Endothelial cell of umbilical vein (primary cell): ENCODE data around the gene NUP214. TPM values are rescaled to one million over a fixed set of nuclear protein-coding genes. Genes with fewer than 3 reads are reported as not detected.
A peak's percentile ranks its signal among the peaks of the same experiment; 100 is the strongest.

Experiments
- BruUV-seq: library from RNA; stranded (reverse); fragments of 400-500 nt; replicated peaks from 2 replicates; lab custom pipeline; 2021; lab: Mats Ljungman, UMichigan
- CTCF ChIA-PET: fragments of 300-600, 350-600 bp; sonication (Branson Sonifier 250); formaldehyde crosslinking; loops from one replicate; lab custom pipeline; 2021; ENCODE audit warnings: antibody characterized with exemption, inconsistent platforms; lab: Charles Lee
- POLR2A ChIA-PET: fragments of 300-600, 350-600 bp; sonication (Branson Sonifier 250); formaldehyde crosslinking; loops from one replicate; lab custom pipeline; 2021; ENCODE audit warnings: antibody characterized with exemption, inconsistent platforms; lab: Charles Lee
- DNase-seq: peaks from one replicate; pipeline ENCODE4 v3.0.0-alpha.2; 2011; ENCODE audit warnings: low read depth, low spot score
- FAIRE-seq: peaks from 2 replicates; lab custom pipeline; 2011; peaks lifted over from hg19 to GRCh38; lab: Jason Lieb, UNC
- H2AFZ ChIP-seq: 2 replicates; pipeline ENCODE4 v1.6.0; 2012; ENCODE audit warnings: low read depth, low read length, control low read depth, inconsistent platforms
- H3K27ac ChIP-seq: 2 replicates; pipeline ENCODE4 v1.5.1; 2011; ENCODE audit warnings: low read depth, mild to moderate bottlenecking, control low read depth, low read length, moderate library complexity; ENCODE audit not compliant: insufficient read depth
- H3K27me3 ChIP-seq, 2 experiments: 2 replicates each; pipeline versions ENCODE4 v1.6.0 to v1.6.1; 2011; ENCODE audit warnings: low read length in 2 of 2, mixed read lengths in 1 of 2; ENCODE audit not compliant: control insufficient read depth in 2 of 2, insufficient read depth in 2 of 2
- H3K36me3 ChIP-seq, 2 experiments: 2 replicates in 1 of 2; 3 replicates in 1 of 2; pipeline ENCODE4 v1.5.1; 2011; ENCODE audit warnings: low read length in 2 of 2, mild to moderate bottlenecking in 1 of 2, moderate library complexity in 1 of 2; ENCODE audit not compliant: control insufficient read depth in 2 of 2, insufficient read depth in 2 of 2; ENCODE audit errors: extremely low read depth in 1 of 2
- H3K4me1 ChIP-seq: 3 replicates; pipeline ENCODE4 v1.5.1; 2011; ENCODE audit warnings: mild to moderate bottlenecking, low read length; ENCODE audit not compliant: control insufficient read depth, insufficient read depth; ENCODE audit errors: extremely low read depth
- H3K4me2 ChIP-seq: 2 replicates; pipeline ENCODE4 v1.6.1; 2011; ENCODE audit warnings: low read length, control low read depth, mixed read lengths; ENCODE audit not compliant: insufficient read depth
- H3K4me3 ChIP-seq, 3 experiments: fragments of 200-600 bp in 1 of 3; sonication (generic), shearing (Covaris generic) in 1 of 3; replicated peaks in 1 of 3; 2 replicates each; pipeline ENCODE4 v1.5.1; 2011 to 2016; ENCODE audit warnings: control low read depth in 3 of 3, low read length in 3 of 3, mild to moderate bottlenecking in 2 of 3, inconsistent platforms in 1 of 3, low read depth in 1 of 3, moderate library complexity in 1 of 3; ENCODE audit not compliant: insufficient read depth in 1 of 3
- H3K79me2 ChIP-seq: 2 replicates; pipeline ENCODE4 v1.6.0; 2012; ENCODE audit warnings: low read length, inconsistent platforms; ENCODE audit not compliant: control insufficient read depth, insufficient read depth
- H3K9ac ChIP-seq: replicated peaks from 2 replicates; pipeline ENCODE3; 2011; ENCODE audit warnings: low read length, control low read depth; ENCODE audit not compliant: insufficient read depth; ENCODE audit errors: extremely low read depth
- H3K9me1 ChIP-seq: replicated peaks from 3 replicates; pipeline ENCODE4 v1.6.0; 2011; ENCODE audit warnings: mild to moderate bottlenecking, low read length; ENCODE audit not compliant: control insufficient read depth, insufficient read depth; ENCODE audit errors: extremely low read depth
- H3K9me3 ChIP-seq: replicated peaks from 2 replicates; pipeline ENCODE4 v1.5.1; 2012; ENCODE audit warnings: low read length, inconsistent platforms; ENCODE audit not compliant: control insufficient read depth, insufficient read depth
- H4K20me1 ChIP-seq: replicated peaks from 2 replicates; pipeline ENCODE3; 2011; ENCODE audit warnings: mild to moderate bottlenecking, low read length; ENCODE audit not compliant: control insufficient read depth, insufficient read depth; ENCODE audit errors: extremely low read depth
- CTCF ChIP-seq, 2 donors: IDR thresholded peaks; 1 replicate in 1 of 2; 2 replicates in 1 of 2; pipeline ENCODE4 v1.5.1; 2011; ENCODE audit warnings: low read length in 2 of 2, mild to moderate bottlenecking in 2 of 2, moderate library complexity in 2 of 2, control low read depth in 1 of 2, inconsistent platforms in 1 of 2, low read depth in 1 of 2; ENCODE audit not compliant: insufficient read depth in 1 of 2; ENCODE audit errors: extremely low read depth in 1 of 2
- EZH2 ChIP-seq: IDR thresholded peaks from 2 replicates; pipeline ENCODE4 v1.6.1; 2012; ENCODE audit warnings: borderline replicate concordance, low read depth, mild to moderate bottlenecking, moderate library complexity, low read length, inconsistent platforms; ENCODE audit not compliant: severe bottlenecking
- FOS ChIP-seq: IDR thresholded peaks from 2 replicates; pipeline ENCODE4 v1.6.1; 2011; ENCODE audit warnings: mild to moderate bottlenecking, low read length, moderate library complexity, borderline replicate concordance; ENCODE audit not compliant: insufficient read depth
- GATA2 ChIP-seq: IDR thresholded peaks from 2 replicates; pipeline ENCODE4 v1.7.0; 2011; ENCODE audit warnings: low read depth, mild to moderate bottlenecking, moderate library complexity, mixed read lengths, low read length; ENCODE audit not compliant: insufficient read length, insufficient read depth
- JUN ChIP-seq: IDR thresholded peaks from 2 replicates; pipeline ENCODE4 v1.6.1; 2011; ENCODE audit warnings: borderline replicate concordance, low read depth; ENCODE audit not compliant: insufficient read length, insufficient read depth
- MAX ChIP-seq: IDR thresholded peaks from 2 replicates; pipeline ENCODE4 v1.6.1; 2011; ENCODE audit not compliant: insufficient read depth, insufficient read length
- MYC ChIP-seq: IDR thresholded peaks from one replicate; pipeline ENCODE4 v1.6.1; 2011; ENCODE audit warnings: mild to moderate bottlenecking, low read depth, low read length
- POLR2A ChIP-seq: IDR thresholded peaks from 2 replicates; pipeline ENCODE4 v1.6.1; 2012; ENCODE audit warnings: low read depth, mild to moderate bottlenecking, control low read depth, low read length
- POLR2AphosphoS5 ChIP-seq: IDR thresholded peaks from 2 replicates; pipeline ENCODE4 v1.6.1; 2012; ENCODE audit warnings: low read depth, mild to moderate bottlenecking, control low read depth, low read length, moderate library complexity; ENCODE audit not compliant: insufficient read depth
- dilution Hi-C: fragments of 300-500 bp; cut with MboI; formaldehyde crosslinking; loops from one replicate; pipeline ENCODE4 v1.15.0; 2019; ENCODE audit warnings: low sequenced_read_pairs; ENCODE audit not compliant: extremely low pct_ligation_motif_present
- intact Hi-C: fragments of 100-400 bp; cut with micrococcal nuclease; formaldehyde crosslinking; loops from one replicate; pipeline ENCODE4 v1.10.0; 2022
- polyA plus RNA-seq, 4 experiments: library from polyadenylated mRNA; depleted of rRNA in 3 of 4; stranded (reverse) in 3 of 4; unstranded in 1 of 4; fragments of >200 nt; gene quantifications; 2 replicates each; pipeline versions ENCODE4 v1.2.1 to v1.2.3, GENCODE V29; 2011 to 2012; ENCODE audit warnings: missing spikeins in 1 of 4
- total RNA-seq: library from RNA; stranded (reverse); gene quantifications from 2 replicates; pipeline ENCODE4 v1.2.3, GENCODE V29; 2021

The NUP214 gene
- total and polyA plus RNA-seq, 2 donors (not counting 3 experiments of a cell fraction or from before 2014, with no cell fraction given), result 28.7 to 65.9 TPM

- ChIA-PET POLR2A (no interaction called here), CTCF (interaction anchor here (0.8 to 1.3 kb wide), 5 partner anchors 12 to 40 kb away, joined by 3 to 5 read pairs (median 4); partner anchors contain the start of gene AIF1L)
- no peak overlapping the region for H3K27ac ChIP-seq
- dilution Hi-C loops, result no loop called here
- peak; percentile 78 for FAIRE-seq
- intact Hi-C loops, result no loop called here
- no peaks in the 10 kb centered on the region for H3K9me3 ChIP-seq
- H3K4me1 ChIP-seq, result no peaks in the 10 kb centered on the region
- no peaks in the 10 kb centered on the region for H4K20me1 ChIP-seq
- no peaks in the 10 kb centered on the region for H3K79me2 ChIP-seq
- no peaks in the 10 kb centered on the region for H3K9me1 ChIP-seq
- H3K4me2 ChIP-seq, result no peak overlapping the region
- no peak overlapping the region for H2AFZ ChIP-seq
- H3K4me3 ChIP-seq, result no peak overlapping the region
- no peak for DNase-seq
- no peak overlapping the region for H3K9ac ChIP-seq
- H3K27me3 ChIP-seq, result peaks cover 0 to 3% of the 10 kb centered on the region in 2 experiments
- BruUV-seq, result no TSS peak
- H3K36me3 ChIP-seq, result no peaks in the 10 kb centered on the region
- TF ChIP-seq EZH2 (no peak), JUN (no peak), MAX (no peak)
Measured at GRCh38 chr9:131084661-131085369, 40.6 kb upstream of the NUP214 start.

- H4K20me1 ChIP-seq, result no peaks in the 10 kb centered on the region
- DNase-seq, result no peak
- no peak overlapping the region for H3K9ac ChIP-seq
- no peaks in the 10 kb centered on the region for H3K36me3 ChIP-seq
- H3K27ac ChIP-seq, result no peak overlapping the region
- H3K4me3 ChIP-seq, result no peak overlapping the region
- ChIA-PET CTCF (interaction anchor here (0.6 to 1.3 kb wide), 4 partner anchors 11 to 77 kb away, joined by 3 to 5 read pairs (median 4); partner anchors contain the start of gene AIF1L), POLR2A (no interaction called here)
- FAIRE-seq, result no peak
- H2AFZ ChIP-seq, result no peak overlapping the region
- no peaks in the 10 kb centered on the region for H3K9me1 ChIP-seq
- TF ChIP-seq GATA2 (no peak), POLR2AphosphoS5 (no peak), FOS (no peak), MAX (no peak), MYC (no peak), JUN (no peak), CTCF (IDR thresholded peaks at IDR 0.05; ENCODE audit: extremely low read depth in 1 of 2, insufficient read depth in 1 of 2, low read depth in 1 of 2, low read length in 2 of 2) (no peak), POLR2A (no peak), EZH2 (no peak)
- peaks cover 0 to 3% of the 10 kb centered on the region in 2 experiments for H3K27me3 ChIP-seq
- no peaks in the 10 kb centered on the region for H3K4me1 ChIP-seq
- intact Hi-C loops (no loop called here), dilution Hi-C loops (no loop called here)
- H3K4me2 ChIP-seq, result no peak overlapping the region
- no peaks in the 10 kb centered on the region for H3K9me3 ChIP-seq
- H3K79me2 ChIP-seq, result no peaks in the 10 kb centered on the region
- no TSS peak for BruUV-seq
Measured at GRCh38 chr9:131085370-131086122, 39.8 kb upstream of the NUP214 start.
